Heart left ventricle (tissue), 16 donors: ENCODE measurements around the gene CAMSAP2. TPM values are rescaled to one million over a fixed set of nuclear protein-coding genes. Genes with fewer than 3 reads are reported as not detected.

ENCODE experiments used
- ATAC-seq, 4 donors: fragments of 200-7000 bp; cut with Tn5 transposase; one replicate each; pipeline ENCODE4 v1.9.1; 2020 to 2022; ENCODE audit warnings: moderate library complexity in 4 of 4, mild to moderate bottlenecking in 3 of 4, moderate number of reproducible peaks in 1 of 4
- DNase-seq, 5 donors: peaks; one replicate each; pipeline ENCODE4 v3.0.0-alpha.2; 2020
- H3K27ac ChIP-seq, 12 donors: fragments of 200-600 bp; sonication (generic) in 4 of 12; one replicate each; pipeline versions ENCODE4 v1.5.0 to v1.8.0; 2016 to 2022; ENCODE audit warnings: mild to moderate bottlenecking in 2 of 12
- H3K27me3 ChIP-seq, 9 donors: fragments of 200-600 bp; sonication (generic) in 2 of 9; one replicate each; pipeline versions ENCODE4 v1.5.1 to v1.8.0; 2016 to 2022; ENCODE audit warnings: mild to moderate bottlenecking in 3 of 9
- H3K36me3 ChIP-seq, 9 donors: fragments of 200-600 bp; sonication (generic) in 2 of 9; one replicate each; pipeline versions ENCODE4 v1.5.0 to v1.8.0; 2018 to 2022; ENCODE audit warnings: mild to moderate bottlenecking in 2 of 9
- H3K4me1 ChIP-seq, 12 donors: fragments of 200-600 bp; sonication (generic) in 4 of 12; one replicate each; pipeline versions ENCODE4 v1.5.0 to v1.8.0; 2016 to 2022; ENCODE audit warnings: mild to moderate bottlenecking in 3 of 12
- H3K4me3 ChIP-seq, 12 donors: fragments of 200-600 bp; sonication (generic) in 4 of 12; one replicate each; pipeline versions ENCODE4 v1.5.0 to v1.8.0; 2017 to 2022; ENCODE audit warnings: mild to moderate bottlenecking in 9 of 12, moderate library complexity in 4 of 12
- H3K9me3 ChIP-seq, 12 donors: fragments of 200-600 bp; sonication (generic) in 4 of 12; one replicate each; pipeline versions ENCODE4 v1.5.0 to v1.8.0; 2016 to 2022; ENCODE audit warnings: mild to moderate bottlenecking in 1 of 12
- CTCF ChIP-seq, 12 donors: fragments of 200-600 bp; sonication (generic) in 4 of 12; IDR thresholded peaks; one replicate each; pipeline versions ENCODE4 v1.5.0 to v1.8.0; 2018 to 2022; ENCODE audit warnings: antibody characterized with exemption in 12 of 12, mild to moderate bottlenecking in 5 of 12
- POLR2A ChIP-seq, 2 donors: fragments of 450-650 bp; IDR thresholded peaks; one replicate each; pipeline ENCODE4 v1.6.1; 2017; ENCODE audit warnings: antibody characterized with exemption in 2 of 2, mild to moderate bottlenecking in 2 of 2, moderate library complexity in 2 of 2
- WGBS, 4 donors: extraction: QIAGEN DNeasy Blood & Tissue Kit in 2 of 4; methylation state at CpG; one replicate each; pipeline versions ENCODE4 v1.1.5 to v1.1.7; 2013 to 2018; 5-methylcytosine and 5-hydroxymethylcytosine counted together
- intact Hi-C, 10 donors: fragments of 100-400 bp; cut with DNase I; formaldehyde crosslinking; loops; one replicate each; pipeline versions ENCODE4 v1.11.1 to v1.14.2; 2022
- long read RNA-seq, 3 donors: library from polyadenylated mRNA; unstranded; transcript quantifications; one replicate each; pipeline ENCODE4 v2.0.0, GENCODE V29; 2020 to 2021
- polyA plus RNA-seq, 2 donors: library from polyadenylated mRNA; stranded (reverse); fragments of 200-250 nt; gene quantifications; one replicate each; pipeline ENCODE4 v1.2.3, GENCODE V29; 2013
- total RNA-seq, 9 donors: library from RNA; depleted of rRNA in 2 of 9; stranded (reverse); fragments of >200 nt in 2 of 9; fragmentation: NEBNext Ultra II Directional in 3 of 9; extraction: Animal tissue kit (Norgen Biotek cat#: 25700) in 3 of 9; gene quantifications; one replicate each; pipeline versions ENCODE4 v1.1.0 to v1.2.4, GENCODE V29; 2016 to 2023
- donor health status: ischemic (EF 13 %, LVEDD 7.1; RV severe dilation, severe dysfunction).
- donor health status: healthy with polysubstance abuse.
- donor health status: DM: no; HTN: yes; CAD: no.
- donor health status: DM: no; HTN: no; CAD: no.
- donor health status: ischemic (EF 25% LVEDD 6.9; RV normal size, moderate dysfunction).
- donor health status: ischemic (EF 25% LVEDD 5.7; RV mildly dilated, moderate dysfunction).
- donor health status: healthy.
- donor health status: DM: yes; HTN: yes; CAD: no.
- donor health status: ischemic (EF 35%, LVEDD 5.7; RV mildly dilated, moderate dysfunction).
- donor health status: nonischemic (EF 11% LVEDD 7.7; RV severe dilation, severe dysfunction).
- donor health status: DM: yes; HTN: yes; CAD: no.
- donor health status: PGD.
- donor health status: ischemic (EF 29% LVEDD 5.4; RV normal size, mild dysfunction).
- donor health status: nonischemic (EF 23%, LVEDD 6.1; RV moderate dilation, normal function).

The CAMSAP2 gene
- total RNA-seq (10 to 100 TPM; 33.5 to 53.7 (median 37.5) TPM), polyA plus RNA-seq (10 to 100 TPM in 1 of 2 donors, 1 to 10 TPM in 1; 7.0 to 16.9 TPM)
- long read RNA-seq, donor 1, partial matches to known transcripts, result 10 of 13 reads
- long read RNA-seq, donor 1, other reads (novel, unspliced or antisense), result 3 of 13 reads
- long read RNA-seq, donor 2, partial matches to known transcripts, result 4 of 8 reads
- long read RNA-seq, donor 2, other reads (novel, unspliced or antisense), result 4 of 8 reads
- long read RNA-seq, donor 3, full-length matches to known transcripts, result 2 of 14 reads
- long read RNA-seq, donor 3, partial matches to known transcripts, result 9 of 14 reads
- long read RNA-seq, donor 3, other reads (novel, unspliced or antisense), result 3 of 14 reads

- 1 to 2% (median 1%) methylated on average over 17 to 33 of the region's 33 CpGs for WGBS, 4 donors
These were observed at the start of gene CAMSAP2 for GRCh38 chr1:200738327-200738948. TSS of gene CAMSAP2 (plus strand) at chr1:200738893. CDS start at chr1:200739828, 935 bp downstream.

GRCh38 chr1:200692316-200692715, 46.4 kb upstream of the CAMSAP2 start:
- 89 to 93% (median 91%) methylated on average over 1 of the region's 1 CpG for WGBS, 4 donors
- TF ChIP-seq POLR2A (IDR thresholded peaks at IDR 0.05) (no peak), CTCF (IDR thresholded peaks at IDR 0.05) (no peak)
- H3K4me3 ChIP-seq, result no peak overlapping the region
- no peaks in the 10 kb centered on the region for H3K36me3 ChIP-seq
- no peaks in the 10 kb centered on the region for H3K4me1 ChIP-seq
- intact Hi-C loops, result no loop called here
- H3K9me3 ChIP-seq, result no peaks in the 10 kb centered on the region
- H3K27me3 ChIP-seq, result no peaks in the 10 kb centered on the region
- no peak for DNase-seq
- no peak for ATAC-seq
- no peak overlapping the region for H3K27ac ChIP-seq

More at GRCh38 chr1:200738327-200738948, at the start of gene CAMSAP2:
- peak within 1 kb of the TSS; percentile 98 to 100 (median 100) for H3K27ac ChIP-seq
- peak; percentile 92 to 94 (median 92) for DNase-seq
- ATAC-seq, result peak; percentile 86 to 95 (median 91)
- TF ChIP-seq POLR2A (IDR thresholded peaks at IDR 0.05), result no peak
- H3K4me3 ChIP-seq, result peak within 1 kb of the TSS; percentile 46 to 98 (median 92)
- intact Hi-C loops, result loop anchor here (1.0 to 10.0 kb wide), 10 partner anchors 39 to 118 kb away; partner anchors contain the start of genes DDX59 (in 4 of the 10) and KIF14 (in 3 of the 10)
- no peaks in the 10 kb centered on the region for H3K27me3 ChIP-seq
- no peaks in the 10 kb centered on the region for H3K9me3 ChIP-seq
- peaks cover 0 to 37% (median 27%) of the 10 kb centered on the region in 12 donors for H3K4me1 ChIP-seq
- H3K36me3 ChIP-seq, result no peaks in the 10 kb centered on the region

- no peaks in the 10 kb centered on the region for H3K27me3 ChIP-seq
- ATAC-seq, result no peak
- no peak overlapping the region for H3K27ac ChIP-seq
- no peak overlapping the region for H3K4me3 ChIP-seq
- DNase-seq, result no peak
- H3K36me3 ChIP-seq, result no peaks in the 10 kb centered on the region
- H3K4me1 ChIP-seq, result no peaks in the 10 kb centered on the region
- H3K9me3 ChIP-seq, result no peaks in the 10 kb centered on the region
- TF ChIP-seq POLR2A (IDR thresholded peaks at IDR 0.05), result no peak
- TF ChIP-seq CTCF (IDR thresholded peaks at IDR 0.05), result no peak
- intact Hi-C loops, result no loop called here
These were observed 45.4 kb upstream of the CAMSAP2 start for GRCh38 chr1:200693327-200693726.

GRCh38 chr1:200694738-200695137, 44.0 kb upstream of the CAMSAP2 start:
- no peak overlapping the region for H3K4me3 ChIP-seq

More at GRCh38 chr1:200694738-200695137, 44.0 kb upstream of the CAMSAP2 start:
- Histone ChIP-seq H3K9me3 (no peaks in the 10 kb centered on the region), H3K4me1 (no peaks in the 10 kb centered on the region), H3K36me3 (no peaks in the 10 kb centered on the region), H3K27me3 (no peaks in the 10 kb centered on the region), H3K27ac (no peak overlapping the region)
- no peak for ATAC-seq
- TF ChIP-seq CTCF (IDR thresholded peaks at IDR 0.05) (no peak), POLR2A (IDR thresholded peaks at IDR 0.05) (no peak)
- DNase-seq, result no peak
- intact Hi-C loops, result no loop called here
- WGBS, 4 donors, result 54 to 73% (median 66%) methylated on average over 3 of the region's 3 CpGs
